HCT116 (cell line): ENCODE results near the gene TRRAP. TPM values are rescaled to one million over a fixed set of nuclear protein-coding genes. Genes with fewer than 3 reads are reported as not detected.
"Not testable (repeated sequence)": the region's sequence is repeated elsewhere in the genome, so short reads cannot be mapped to it uniquely, and the experiment has no call there.

ENCODE experiments used
- ATAC-seq: fragments of 200-7000 bp; cut with Tn5 transposase; 2 replicates; pipeline ENCODE4 v1.9.1; 2020; ENCODE audit warnings: mild to moderate bottlenecking, moderate library complexity
- BruUV-seq: library from RNA; stranded (reverse); fragments of 400-500 nt; replicated peaks from 2 replicates; lab custom pipeline; 2021; lab: Mats Ljungman, UMichigan
- CTCF ChIA-PET: fragments of 300-600 bp; sonication (Branson Sonifier 250); formaldehyde crosslinking; loops from one replicate; lab custom pipeline; 2021; ENCODE audit warnings: antibody characterized with exemption; lab: Charles Lee
- POLR2A ChIA-PET: fragments of 300-600, 350-600 bp; sonication (Branson Sonifier 250); formaldehyde crosslinking; loops from one replicate; lab custom pipeline; 2021; ENCODE audit warnings: antibody characterized with exemption; lab: Charles Lee
- RAD21 ChIA-PET, 2 experiments: fragments of 300-600 bp; sonication (Branson Sonifier 250); formaldehyde crosslinking; loops; one replicate each; lab custom pipeline; 2023; ENCODE audit warnings: low total read pairs in 2 of 2; ENCODE audit not compliant: uncharacterized antibody in 2 of 2, unreplicated experiment in 2 of 2, low non-redundant PET in 1 of 2; lab: Charles Lee
- DNase-seq: peaks from one replicate; pipeline ENCODE4 v3.0.0-alpha.2; 2010; ENCODE audit warnings: low read depth, low spot score
- H2AFZ ChIP-seq: fragments of 200-600 bp; shearing (Covaris generic), sonication (generic); 2 replicates; pipeline ENCODE4 v1.6.1; 2017; ENCODE audit warnings: low read depth, mixed run types, mixed read lengths, antibody characterized with exemption, low read length; ENCODE audit not compliant: poor library complexity, severe bottlenecking
- H3K27ac ChIP-seq: 2 replicates; pipeline ENCODE4 v1.5.1; 2012; ENCODE audit warnings: low read depth, low read length
- H3K27me3 ChIP-seq: fragments of 200-600 bp; sonication (generic); 2 replicates; pipeline ENCODE4 v1.6.1; 2016; ENCODE audit warnings: mixed run types, low read length, mixed read lengths; ENCODE audit not compliant: insufficient read depth
- H3K36me3 ChIP-seq, 2 experiments: fragments of 200-500 bp in 1 of 2; fragments of 200-600 bp in 1 of 2; sonication (Bioruptor generic) in 1 of 2; sonication (generic) in 1 of 2; 2 replicates each; pipeline versions ENCODE4 v1.5.1 to v1.6.1; 2014 to 2016; ENCODE audit warnings: low read length in 2 of 2, inconsistent platforms in 1 of 2, mixed read lengths in 1 of 2, mixed run types in 1 of 2; ENCODE audit not compliant: insufficient read depth in 2 of 2, control insufficient read depth in 1 of 2
- H3K4me1 ChIP-seq, 2 experiments: fragments of 200-600 bp in 1 of 2; sonication (generic) in 1 of 2; 2 replicates each; pipeline versions ENCODE4 v1.5.1 to v1.6.1; 2012 to 2017; ENCODE audit warnings: low read length in 2 of 2, inconsistent platforms in 1 of 2, mild to moderate bottlenecking in 1 of 2, mixed read lengths in 1 of 2, mixed run types in 1 of 2, moderate library complexity in 1 of 2; ENCODE audit not compliant: insufficient read depth in 2 of 2, control insufficient read depth in 1 of 2
- H3K4me2 ChIP-seq: fragments of 200-600 bp; sonication (generic); 2 replicates; pipeline ENCODE4 v1.6.1; 2017; ENCODE audit warnings: mixed run types, low read length, mixed read lengths
- H3K4me3 ChIP-seq, 2 experiments: fragments of 200-600 bp in 1 of 2; sonication (generic) in 1 of 2; replicated peaks in 1 of 2; 2 replicates each; pipeline ENCODE4 v1.5.1; 2011 to 2016; ENCODE audit warnings: low read length in 2 of 2, control low read depth in 1 of 2, low read depth in 1 of 2, mild to moderate bottlenecking in 1 of 2, mixed read lengths in 1 of 2, mixed run types in 1 of 2
- H3K79me2 ChIP-seq: fragments of 200-600 bp; sonication (generic); 2 replicates; pipeline ENCODE4 v1.6.1; 2017; ENCODE audit warnings: mild to moderate bottlenecking, mixed run types, low read length, moderate library complexity, mixed read lengths; ENCODE audit not compliant: insufficient read depth
- H3K9ac ChIP-seq: fragments of 200-600 bp; sonication (generic); 2 replicates; pipeline ENCODE4 v1.6.1; 2016; ENCODE audit warnings: low read length, mixed read lengths
- H3K9me2 ChIP-seq: fragments of 200-600 bp; sonication (generic), shearing (Covaris generic); 2 replicates; pipeline ENCODE4 v1.6.1; 2017; ENCODE audit warnings: mixed run types, mild to moderate bottlenecking, moderate library complexity; ENCODE audit not compliant: insufficient read depth
- H3K9me3 ChIP-seq, 2 experiments: fragments of 200-500 bp in 1 of 2; fragments of 200-600 bp in 1 of 2; sonication (Bioruptor generic) in 1 of 2; sonication (generic) in 1 of 2; 2 replicates each; pipeline ENCODE4 v1.6.1; 2014 to 2017; ENCODE audit warnings: low read length in 2 of 2, mixed read lengths in 2 of 2, inconsistent platforms in 1 of 2, low read depth in 1 of 2, mild to moderate bottlenecking in 1 of 2, mixed run types in 1 of 2, moderate library complexity in 1 of 2; ENCODE audit not compliant: control insufficient read depth in 1 of 2, insufficient read depth in 1 of 2
- H4K20me1 ChIP-seq: fragments of 200-600 bp; sonication (generic), shearing (Covaris generic); 2 replicates; pipeline ENCODE4 v1.6.1; 2017; ENCODE audit warnings: mixed run types, mild to moderate bottlenecking, moderate library complexity; ENCODE audit not compliant: insufficient read depth
- SP1 ChIP-seq: IDR thresholded peaks from 2 replicates; pipeline ENCODE4 v1.6.1; 2012; ENCODE audit warnings: low read depth
- intact Hi-C: fragments of 100-400 bp; cut with micrococcal nuclease; formaldehyde crosslinking; loops from 2 replicates; pipeline ENCODE4 v1.10.0; 2022
- total RNA-seq: library from RNA; stranded (reverse); gene quantifications from one replicate; pipeline ENCODE4 v1.2.1, GENCODE V29; 2021; ENCODE audit not compliant: unreplicated experiment
- TF ChIP-seq, protein P1 (sequence below), 3 experiments: fragments of 200-600 bp in 1 of 3; sonication (generic) in 1 of 3; IDR thresholded peaks in 2 of 3; conservative IDR thresholded peaks in 1 of 3; 2 replicates each; pipeline ENCODE4 v1.5.1; 2012 to 2017; ENCODE audit warnings: low read depth in 2 of 3, low read length in 2 of 3, antibody characterized with exemption in 1 of 3, borderline replicate concordance in 1 of 3, control low read depth in 1 of 3, mild to moderate bottlenecking in 1 of 3, mixed read lengths in 1 of 3, mixed run types in 1 of 3, moderate library complexity in 1 of 3; ENCODE audit not compliant: insufficient read depth in 1 of 3
- TF ChIP-seq, protein P2 (sequence below): IDR thresholded peaks from 2 replicates; pipeline ENCODE4 v1.6.1; 2011; ENCODE audit warnings: mild to moderate bottlenecking, low read length, moderate library complexity; ENCODE audit not compliant: insufficient replicate concordance; ENCODE audit errors: extremely low read depth

TRRAP gene
- total RNA-seq, 1 experiment from 2014 or later = 44.5 TPM

DNA sequence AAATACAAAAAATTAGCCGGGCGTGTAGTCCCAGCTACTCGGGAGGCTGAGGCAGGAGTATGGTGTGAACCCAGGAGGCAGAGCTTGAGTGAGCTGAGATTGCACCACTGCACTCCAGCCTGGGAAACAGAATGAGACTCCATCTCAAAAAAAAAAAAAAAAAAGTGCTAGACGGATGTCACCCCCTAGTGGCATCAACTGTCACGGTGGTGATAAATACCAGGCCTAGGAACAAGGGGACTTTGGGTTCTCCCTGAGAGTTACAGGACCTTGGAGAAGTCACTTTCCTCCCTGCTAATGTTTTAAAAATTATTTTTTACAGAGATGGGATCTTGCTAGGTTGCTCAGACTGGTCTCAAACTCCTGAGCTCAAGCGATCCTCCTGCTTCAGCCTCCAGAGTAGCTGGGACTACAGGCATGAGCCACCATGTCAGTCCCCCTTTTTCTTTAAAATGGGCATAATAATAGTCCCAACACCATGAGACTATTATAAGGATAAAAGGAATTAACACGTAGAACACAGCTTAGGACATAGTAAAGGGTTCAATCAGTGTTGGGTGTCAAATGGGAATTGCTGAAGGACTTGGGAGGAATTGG, 5.9 kb upstream of the TRRAP start (continued):
- TF ChIP-seq, protein P1, sequence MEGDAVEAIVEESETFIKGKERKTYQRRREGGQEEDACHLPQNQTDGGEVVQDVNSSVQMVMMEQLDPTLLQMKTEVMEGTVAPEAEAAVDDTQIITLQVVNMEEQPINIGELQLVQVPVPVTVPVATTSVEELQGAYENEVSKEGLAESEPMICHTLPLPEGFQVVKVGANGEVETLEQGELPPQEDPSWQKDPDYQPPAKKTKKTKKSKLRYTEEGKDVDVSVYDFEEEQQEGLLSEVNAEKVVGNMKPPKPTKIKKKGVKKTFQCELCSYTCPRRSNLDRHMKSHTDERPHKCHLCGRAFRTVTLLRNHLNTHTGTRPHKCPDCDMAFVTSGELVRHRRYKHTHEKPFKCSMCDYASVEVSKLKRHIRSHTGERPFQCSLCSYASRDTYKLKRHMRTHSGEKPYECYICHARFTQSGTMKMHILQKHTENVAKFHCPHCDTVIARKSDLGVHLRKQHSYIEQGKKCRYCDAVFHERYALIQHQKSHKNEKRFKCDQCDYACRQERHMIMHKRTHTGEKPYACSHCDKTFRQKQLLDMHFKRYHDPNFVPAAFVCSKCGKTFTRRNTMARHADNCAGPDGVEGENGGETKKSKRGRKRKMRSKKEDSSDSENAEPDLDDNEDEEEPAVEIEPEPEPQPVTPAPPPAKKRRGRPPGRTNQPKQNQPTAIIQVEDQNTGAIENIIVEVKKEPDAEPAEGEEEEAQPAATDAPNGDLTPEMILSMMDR (IDR thresholded peaks at IDR 0.05 in 2 of 3, conservative IDR thresholded peaks at IDR 0.05 in 1 of 3; ENCODE audit: borderline replicate concordance in 1 of 3, insufficient read depth in 1 of 3, low read depth in 2 of 3, low read length in 2 of 3) = peak in 2 of 3 experiments; percentile 54 to 61; a peak in 5 of 6 replicates
- no peak for TF ChIP-seq SP1
- TF ChIP-seq, protein P2, sequence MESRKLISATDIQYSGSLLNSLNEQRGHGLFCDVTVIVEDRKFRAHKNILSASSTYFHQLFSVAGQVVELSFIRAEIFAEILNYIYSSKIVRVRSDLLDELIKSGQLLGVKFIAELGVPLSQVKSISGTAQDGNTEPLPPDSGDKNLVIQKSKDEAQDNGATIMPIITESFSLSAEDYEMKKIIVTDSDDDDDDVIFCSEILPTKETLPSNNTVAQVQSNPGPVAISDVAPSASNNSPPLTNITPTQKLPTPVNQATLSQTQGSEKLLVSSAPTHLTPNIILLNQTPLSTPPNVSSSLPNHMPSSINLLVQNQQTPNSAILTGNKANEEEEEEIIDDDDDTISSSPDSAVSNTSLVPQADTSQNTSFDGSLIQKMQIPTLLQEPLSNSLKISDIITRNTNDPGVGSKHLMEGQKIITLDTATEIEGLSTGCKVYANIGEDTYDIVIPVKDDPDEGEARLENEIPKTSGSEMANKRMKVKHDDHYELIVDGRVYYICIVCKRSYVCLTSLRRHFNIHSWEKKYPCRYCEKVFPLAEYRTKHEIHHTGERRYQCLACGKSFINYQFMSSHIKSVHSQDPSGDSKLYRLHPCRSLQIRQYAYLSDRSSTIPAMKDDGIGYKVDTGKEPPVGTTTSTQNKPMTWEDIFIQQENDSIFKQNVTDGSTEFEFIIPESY = no peak
- TF ChIP-seq, all 23 proteins: peak for 2

DNA sequence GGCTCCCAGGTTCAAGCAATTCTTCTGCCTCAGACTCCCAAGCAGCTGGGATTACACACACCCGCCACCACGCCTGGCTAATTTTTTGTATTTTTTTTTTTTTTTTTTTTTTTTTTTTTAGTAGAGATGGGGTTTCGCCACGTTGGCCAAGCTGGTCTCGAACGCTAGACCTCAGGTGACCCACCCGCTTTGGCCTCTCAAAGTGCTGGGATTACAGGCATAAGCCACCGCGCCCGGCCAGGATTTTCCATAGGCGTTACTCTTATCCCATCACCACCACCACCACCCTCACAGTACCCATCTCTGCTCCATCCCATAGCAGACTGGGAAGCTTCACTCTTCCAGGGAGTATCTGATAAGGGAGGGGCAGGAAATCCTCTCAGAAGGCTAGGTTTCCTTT, 4.7 kb upstream of the TRRAP start:
- CTCF ChIA-PET, ATAC-seq, H3K36me3 ChIP-seq, H3K27ac ChIP-seq, H3K4me3 ChIP-seq, H3K27me3 ChIP-seq, H3K4me2 ChIP-seq, RAD21 ChIA-PET, H3K9me3 ChIP-seq, BruUV-seq, POLR2A ChIA-PET, intact Hi-C loops, H3K79me2 ChIP-seq, H3K9me2 ChIP-seq, H3K9ac ChIP-seq, H2AFZ ChIP-seq, H4K20me1 ChIP-seq, DNase-seq: not testable (repeated sequence)
- peaks cover 21 to 42% of the 10 kb centered on the region in 2 experiments for H3K4me1 ChIP-seq
